ENCODE results near the gene CRLF2.
"Not testable (repeated sequence)": the region's sequence is repeated elsewhere in the genome, so short reads cannot be mapped to it uniquely, and the experiment has no call there.

The CRLF2 gene

DNA sequence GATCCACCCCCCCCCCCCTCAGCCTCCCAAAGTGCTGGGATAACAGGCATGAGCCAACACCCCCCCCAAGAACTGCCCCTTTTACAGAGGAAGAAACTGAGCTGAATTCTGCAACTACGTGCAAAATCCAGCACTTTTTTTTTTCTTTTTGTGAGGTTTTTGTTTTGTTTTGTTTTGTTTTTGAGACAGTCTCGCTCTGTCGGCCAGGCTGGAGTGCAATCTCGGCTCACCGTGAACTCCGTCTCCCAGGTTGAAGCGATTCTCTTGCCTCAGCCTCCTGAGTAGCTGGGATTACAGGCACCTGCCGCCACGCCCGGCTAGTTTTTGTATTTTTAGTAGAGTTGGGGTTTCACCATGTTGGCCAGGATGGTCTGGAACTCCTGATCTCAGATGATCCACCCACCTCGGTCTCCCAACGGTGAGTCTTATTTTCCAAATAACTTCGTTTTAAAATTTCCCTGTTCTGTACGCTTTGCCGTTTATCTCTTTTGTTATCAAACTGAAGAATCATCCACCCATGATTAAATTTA, 4.9 kb downstream of the CRLF2 start:
- FAIRE-seq: no peak
- DNase-seq (ENCODE audit: insufficient read length, low spot score): no peak
- TF ChIP-seq, protein P1, sequence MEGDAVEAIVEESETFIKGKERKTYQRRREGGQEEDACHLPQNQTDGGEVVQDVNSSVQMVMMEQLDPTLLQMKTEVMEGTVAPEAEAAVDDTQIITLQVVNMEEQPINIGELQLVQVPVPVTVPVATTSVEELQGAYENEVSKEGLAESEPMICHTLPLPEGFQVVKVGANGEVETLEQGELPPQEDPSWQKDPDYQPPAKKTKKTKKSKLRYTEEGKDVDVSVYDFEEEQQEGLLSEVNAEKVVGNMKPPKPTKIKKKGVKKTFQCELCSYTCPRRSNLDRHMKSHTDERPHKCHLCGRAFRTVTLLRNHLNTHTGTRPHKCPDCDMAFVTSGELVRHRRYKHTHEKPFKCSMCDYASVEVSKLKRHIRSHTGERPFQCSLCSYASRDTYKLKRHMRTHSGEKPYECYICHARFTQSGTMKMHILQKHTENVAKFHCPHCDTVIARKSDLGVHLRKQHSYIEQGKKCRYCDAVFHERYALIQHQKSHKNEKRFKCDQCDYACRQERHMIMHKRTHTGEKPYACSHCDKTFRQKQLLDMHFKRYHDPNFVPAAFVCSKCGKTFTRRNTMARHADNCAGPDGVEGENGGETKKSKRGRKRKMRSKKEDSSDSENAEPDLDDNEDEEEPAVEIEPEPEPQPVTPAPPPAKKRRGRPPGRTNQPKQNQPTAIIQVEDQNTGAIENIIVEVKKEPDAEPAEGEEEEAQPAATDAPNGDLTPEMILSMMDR (IDR thresholded peaks at IDR 0.05; ENCODE audit: insufficient read depth, missing control alignments): no peak

DNA sequence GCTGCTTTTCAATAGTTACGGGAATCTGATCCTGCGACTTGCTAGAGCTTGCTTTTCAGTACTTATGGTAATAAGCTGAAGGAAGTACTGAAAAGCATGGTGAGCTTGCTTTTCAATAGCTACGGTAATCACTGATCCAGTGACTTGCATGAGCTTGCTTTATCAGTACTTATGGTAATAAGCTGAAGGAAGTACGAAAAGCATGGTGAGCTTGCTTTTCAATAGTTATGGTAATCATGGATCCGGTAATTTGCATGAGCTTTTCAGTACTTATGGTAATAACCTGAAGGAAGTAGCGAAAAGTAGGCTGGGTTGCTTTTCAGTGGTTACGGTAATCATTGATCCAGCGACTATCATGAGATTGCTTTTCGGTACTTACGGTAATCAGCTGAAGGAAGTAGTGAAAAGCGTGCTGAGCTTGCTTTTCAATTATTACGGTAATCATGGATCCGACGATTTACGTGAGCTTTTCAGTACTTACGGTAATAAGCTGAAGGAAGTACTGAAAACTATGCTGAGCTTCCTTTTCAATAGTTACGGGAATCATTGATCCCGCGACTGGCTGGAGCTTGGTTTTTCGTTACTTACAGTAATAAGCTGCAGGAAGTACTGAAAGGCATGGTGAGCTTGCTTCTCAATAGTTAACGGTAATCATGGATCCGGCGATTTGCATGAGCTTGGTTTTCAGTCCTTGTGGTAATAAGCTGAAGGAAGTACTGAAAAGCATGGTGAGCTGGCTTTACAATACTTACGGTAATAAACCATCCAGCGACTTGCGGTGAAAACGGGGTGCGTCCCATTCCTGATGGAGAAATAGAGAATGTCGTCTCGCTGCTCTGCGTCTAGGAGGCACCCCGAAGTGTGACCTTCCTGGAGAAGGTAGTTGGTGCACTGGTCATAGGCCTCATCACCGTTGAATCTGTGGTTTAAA, 6.5 kb downstream of the CRLF2 start:
- TF ChIP-seq, protein P1 (IDR thresholded peaks at IDR 0.05; ENCODE audit: insufficient read depth, missing control alignments): no peak
- no peak for FAIRE-seq
- DNase-seq (ENCODE audit: insufficient read length, low spot score): no peak

DNA sequence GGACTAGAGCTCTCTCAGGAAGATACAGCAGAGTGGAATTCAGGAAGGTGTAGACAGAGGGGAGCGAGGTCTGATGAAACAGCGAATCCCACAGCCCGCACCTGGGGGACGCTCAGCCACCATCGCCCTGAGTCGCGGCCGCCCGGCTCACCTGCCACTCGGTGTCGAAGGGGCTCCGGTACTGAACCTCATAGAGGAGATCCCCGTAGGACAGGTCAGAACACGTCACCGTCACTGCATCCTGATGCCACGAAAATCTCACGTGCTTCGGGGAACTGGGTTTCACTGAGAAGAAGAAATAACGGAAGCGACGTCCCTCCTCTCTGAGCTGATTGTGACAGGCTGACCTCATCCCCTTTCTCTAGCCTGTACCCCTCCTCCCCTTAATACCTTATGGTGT, 10.2 kb downstream of the CRLF2 start:
- no peak for FAIRE-seq
- TF ChIP-seq, protein P1 (IDR thresholded peaks at IDR 0.05; ENCODE audit: insufficient read depth, missing control alignments): no peak
- no peak for DNase-seq (ENCODE audit: insufficient read length, low spot score)

DNA sequence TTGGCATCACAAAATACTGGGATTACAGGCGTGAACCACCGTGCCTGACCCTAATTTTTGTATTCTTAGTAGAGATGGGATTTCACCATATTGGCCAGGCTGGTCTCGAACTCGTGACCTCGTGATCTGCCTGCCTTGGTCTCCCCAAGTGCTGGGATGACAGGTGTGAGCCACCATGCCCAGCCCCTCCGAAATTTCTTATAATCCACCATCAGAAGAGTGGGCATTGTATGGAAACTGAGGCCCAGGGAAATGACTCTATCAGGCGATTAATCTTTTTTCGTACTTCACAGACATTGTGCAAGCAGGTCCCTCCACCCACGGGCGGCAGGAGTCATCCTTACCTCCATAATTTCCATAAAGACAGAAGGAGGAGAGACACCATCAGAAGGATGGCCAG, 16.0 kb downstream of the CRLF2 start:
- no peak for FAIRE-seq
- TF ChIP-seq, protein P1 (IDR thresholded peaks at IDR 0.05; ENCODE audit: insufficient read depth, missing control alignments): no peak
- DNase-seq (ENCODE audit: insufficient read length, low spot score): no peak

DNA sequence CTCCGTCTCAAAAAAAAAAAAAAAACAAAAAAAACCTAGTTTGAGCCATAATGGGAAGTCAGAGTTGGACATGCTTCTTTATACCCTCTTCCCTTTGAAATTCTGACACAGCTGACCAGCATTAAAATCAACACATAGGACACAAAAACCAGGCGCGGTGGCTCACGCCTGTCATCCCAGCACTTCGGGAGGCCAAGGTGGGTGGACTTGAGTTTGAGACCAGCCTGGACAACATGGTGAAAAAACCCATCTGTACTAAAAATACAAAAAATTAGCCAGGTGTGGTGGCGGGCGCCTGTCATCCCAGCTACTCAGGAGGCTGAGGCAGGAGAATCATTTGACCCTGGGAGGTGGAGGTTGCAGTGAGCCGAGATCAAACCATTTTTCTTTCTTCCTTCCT, 20.3 kb downstream of the CRLF2 start:
- FAIRE-seq; DNase-seq (ENCODE audit: insufficient read length, low spot score): not testable (repeated sequence)

DNA sequence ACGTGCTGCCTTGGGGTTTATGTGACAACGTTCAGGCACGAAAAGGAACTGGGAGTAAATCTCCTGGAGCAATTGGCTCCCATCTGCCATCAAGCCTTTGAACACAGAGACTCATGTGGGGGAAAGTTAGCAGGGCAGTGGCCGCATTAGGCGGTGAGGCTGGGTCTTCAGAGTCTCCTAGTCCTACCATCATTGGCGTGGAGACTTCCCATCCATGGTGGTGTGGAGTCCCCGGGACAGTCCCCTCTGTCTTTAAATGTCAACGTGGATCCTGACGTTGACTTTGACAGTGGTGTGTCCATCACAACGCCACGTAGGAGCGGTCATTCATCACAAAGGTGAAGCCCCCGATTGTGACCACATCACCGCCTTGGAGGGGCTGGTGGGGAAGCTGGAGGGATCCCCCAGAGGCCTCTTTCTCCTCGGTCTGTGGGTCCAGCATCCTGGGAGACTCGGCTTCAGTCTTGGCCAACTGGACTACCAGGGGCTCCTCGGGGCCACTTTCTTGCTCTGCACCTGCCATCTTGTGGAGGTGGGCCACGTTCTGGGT, 21.8 kb downstream of the CRLF2 start:
- DNase-seq (ENCODE audit: insufficient read length, low spot score) (no peak), FAIRE-seq (no peak)
- TF ChIP-seq, protein P1 (IDR thresholded peaks at IDR 0.05; ENCODE audit: insufficient read depth, missing control alignments): no peak

DNA sequence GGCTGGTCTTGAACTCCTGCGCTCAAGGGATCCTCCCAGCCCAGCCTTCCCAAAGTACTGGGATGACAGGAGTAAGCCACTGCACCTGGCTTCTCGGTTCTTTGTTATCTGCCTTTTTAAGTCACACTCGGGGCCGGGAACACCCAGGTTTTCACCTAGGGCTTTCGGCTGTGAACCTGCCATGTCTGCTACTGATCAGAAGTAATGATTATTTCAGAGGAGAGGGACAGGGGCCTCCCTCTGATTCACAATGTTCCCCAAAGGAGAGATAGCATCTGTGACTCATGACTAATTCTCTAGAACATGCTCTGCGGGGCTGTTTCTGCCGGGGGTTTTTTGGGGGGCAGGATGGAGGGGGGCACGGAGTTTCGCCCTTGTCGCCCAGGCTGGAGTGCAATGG, 26.9 kb downstream of the CRLF2 start:
- TF ChIP-seq, protein P1 (IDR thresholded peaks at IDR 0.05; ENCODE audit: insufficient read depth, missing control alignments): no peak
- FAIRE-seq (no peak), DNase-seq (ENCODE audit: insufficient read length, low spot score) (no peak)
